Naive B cell (primary cell): Measurements from ENCODE around the gene VKORC1. TPM values are rescaled to one million over a fixed set of nuclear protein-coding genes. Genes with fewer than 3 reads are reported as not detected.

Experiments
- ATAC-seq, 2 donors: fragments of 150-1000 bp; cut with Tn5 transposase; 2 replicates each; pipeline ENCODE4 v1.10.0; 2021; ENCODE audit warnings: low read depth in 2 of 2, mild to moderate bottlenecking in 2 of 2, moderate library complexity in 2 of 2
- DNase-seq: peaks from one replicate; pipeline ENCODE4 v3.0.0; 2022
- H3K27ac Mint-ChIP-seq, 6 donors: one replicate each; pipeline ENCODE4 v1.8.0; 2020 to 2022; ENCODE audit warnings: mild to moderate bottlenecking in 6 of 6, mixed read lengths in 6 of 6, moderate library complexity in 5 of 6, inconsistent platforms in 2 of 6
- H3K27me3 Mint-ChIP-seq, 3 donors: one replicate each; pipeline ENCODE4 v1.8.0; 2021 to 2022; ENCODE audit warnings: mixed read lengths in 3 of 3, mild to moderate bottlenecking in 1 of 3
- H3K36me3 Mint-ChIP-seq, 2 donors: one replicate each; pipeline ENCODE4 v1.8.0; 2020 to 2022; ENCODE audit warnings: mixed read lengths in 2 of 2, inconsistent platforms in 1 of 2, mild to moderate bottlenecking in 1 of 2
- H3K4me1 Mint-ChIP-seq, 3 donors: one replicate each; pipeline ENCODE4 v1.8.0; 2020 to 2022; ENCODE audit warnings: mixed read lengths in 3 of 3, inconsistent platforms in 1 of 3, mild to moderate bottlenecking in 1 of 3, moderate library complexity in 1 of 3
- H3K4me3 Mint-ChIP-seq, 8 donors: one replicate each; pipeline ENCODE4 v1.8.0; 2020 to 2022; ENCODE audit warnings: mild to moderate bottlenecking in 8 of 8, mixed read lengths in 8 of 8, moderate library complexity in 8 of 8, inconsistent platforms in 2 of 8
- H3K9me3 Mint-ChIP-seq, 7 donors: one replicate each; pipeline ENCODE4 v1.8.0; 2020 to 2022; ENCODE audit warnings: mixed read lengths in 7 of 7, mild to moderate bottlenecking in 5 of 7, inconsistent platforms in 2 of 7, moderate library complexity in 1 of 7
- polyA plus RNA-seq, 6 donors: library from polyadenylated mRNA; unstranded; fragments of 300-500 nt; fragmentation: Illumina TruSeq; gene quantifications; one replicate each; pipeline ENCODE4 v1.2.3, GENCODE V29; 2021; ENCODE audit warnings: low read depth in 6 of 6

VKORC1 gene
- polyA plus RNA-seq, 6 donors from 2014 or later: 61.9 to 77.4 (median 66.6) TPM

- Mint-ChIP-seq H3K27me3 (no peaks in the 10 kb centered on the region), H3K27ac (peak overlapping the region in 1 of 6 donors; percentile 39), H3K4me3 (peak overlapping the region in 1 of 8 donors; percentile 35), H3K36me3 (peaks cover 4 to 9% of the 10 kb centered on the region in 2 donors), H3K4me1 (peaks cover 10 to 29% (median 22%) of the 10 kb centered on the region in 3 donors), H3K9me3 (no peaks in the 10 kb centered on the region)
- ATAC-seq: no peak
- no peak for DNase-seq
These were observed 25.5 kb upstream of the VKORC1 start for GRCh38 chr16:31120129-31120528.

GRCh38 chr16:31118223-31119155 lies 23.9 kb upstream of the VKORC1 start:
- DNase-seq (no peak), ATAC-seq (no peak)
- H3K27me3 Mint-ChIP-seq: no peaks in the 10 kb centered on the region
- peaks cover 10 to 32% (median 29%) of the 10 kb centered on the region in 3 donors for H3K4me1 Mint-ChIP-seq
- peak overlapping the region; percentile 76 to 98 (median 94) for H3K27ac Mint-ChIP-seq
- H3K36me3 Mint-ChIP-seq: peaks cover 4 to 9% of the 10 kb centered on the region in 2 donors
- H3K9me3 Mint-ChIP-seq: no peaks in the 10 kb centered on the region
- peak overlapping the region; percentile 77 to 98 (median 94) for H3K4me3 Mint-ChIP-seq

GRCh38 chr16:31117384-31118222 lies 23.0 kb upstream of the VKORC1 start, which contains the start of gene KAT8:
TSS of gene KAT8 (plus strand) at chr16:31117664. CDS start at chr16:31117682, 18 bp downstream.
- peaks cover 4 to 9% of the 10 kb centered on the region in 2 donors for H3K36me3 Mint-ChIP-seq
- ATAC-seq (peak; percentile 91 to 93), DNase-seq (peak; percentile 96)
- H3K4me1 Mint-ChIP-seq: peaks cover 10 to 36% (median 29%) of the 10 kb centered on the region in 3 donors
- H3K27me3 Mint-ChIP-seq: no peaks in the 10 kb centered on the region
- no peaks in the 10 kb centered on the region for H3K9me3 Mint-ChIP-seq
- peak within 1 kb of the TSS; percentile 77 to 98 (median 94) for H3K4me3 Mint-ChIP-seq
- H3K27ac Mint-ChIP-seq: peak within 1 kb of the TSS; percentile 76 to 98 (median 96)

- no peaks in the 10 kb centered on the region for H3K9me3 Mint-ChIP-seq
- H3K27ac Mint-ChIP-seq: peak overlapping the region in 2 of 6 donors; percentile 63 to 78
- H3K36me3 Mint-ChIP-seq: no peaks in the 10 kb centered on the region
- peaks cover 16 to 46% (median 28%) of the 10 kb centered on the region in 3 donors for H3K4me1 Mint-ChIP-seq
- no peaks in the 10 kb centered on the region for H3K27me3 Mint-ChIP-seq
- ATAC-seq: no peak
- DNase-seq: no peak
- peak overlapping the region in 4 of 8 donors; percentile 2 to 72 (median 58) for H3K4me3 Mint-ChIP-seq
These were observed 19.9 kb upstream of the VKORC1 start for GRCh38 chr16:31114468-31114867.

- DNase-seq: no peak
- peak overlapping the region in 2 of 8 donors; percentile 35 to 68 for H3K4me3 Mint-ChIP-seq
These were observed 18.8 kb upstream of the VKORC1 start for GRCh38 chr16:31113121-31114120.

GRCh38 chr16:31112711-31113110 lies 18.1 kb upstream of the VKORC1 start:
- no peaks in the 10 kb centered on the region for H3K36me3 Mint-ChIP-seq
- peak overlapping the region in 1 of 8 donors; percentile 68 for H3K4me3 Mint-ChIP-seq
- H3K27ac Mint-ChIP-seq: no peak overlapping the region
- peaks cover 12 to 42% (median 18%) of the 10 kb centered on the region in 3 donors for H3K4me1 Mint-ChIP-seq
- H3K27me3 Mint-ChIP-seq: no peaks in the 10 kb centered on the region
- ATAC-seq (no peak), DNase-seq (no peak)
- no peaks in the 10 kb centered on the region for H3K9me3 Mint-ChIP-seq

More at GRCh38 chr16:31113121-31114120, 18.8 kb upstream of the VKORC1 start:
- no peak for ATAC-seq
- Mint-ChIP-seq H3K4me1 (peaks cover 13 to 44% (median 20%) of the 10 kb centered on the region in 3 donors), H3K27ac (peak overlapping the region in 2 of 6 donors; percentile 19 to 73), H3K27me3 (no peaks in the 10 kb centered on the region), H3K36me3 (no peaks in the 10 kb centered on the region), H3K9me3 (no peaks in the 10 kb centered on the region)

GRCh38 chr16:31111881-31112466 lies 17.4 kb upstream of the VKORC1 start:
- Mint-ChIP-seq H3K36me3 (no peaks in the 10 kb centered on the region), H3K27ac (no peak overlapping the region)
- DNase-seq: no peak

GRCh38 chr16:31110106-31111034 lies 15.8 kb upstream of the VKORC1 start:
- peaks cover 18 to 45% (median 27%) of the 10 kb centered on the region in 3 donors for H3K4me1 Mint-ChIP-seq
- ATAC-seq (no peak), DNase-seq (no peak)
- H3K27me3 Mint-ChIP-seq: no peaks in the 10 kb centered on the region
- H3K36me3 Mint-ChIP-seq: no peaks in the 10 kb centered on the region
- peak overlapping the region; percentile 1 to 90 (median 78) for H3K4me3 Mint-ChIP-seq
- H3K9me3 Mint-ChIP-seq: no peaks in the 10 kb centered on the region
- peak overlapping the region in 1 of 6 donors; percentile 51 for H3K27ac Mint-ChIP-seq

More at GRCh38 chr16:31111881-31112466, 17.4 kb upstream of the VKORC1 start:
- peak overlapping the region in 2 of 8 donors; percentile 50 to 85 for H3K4me3 Mint-ChIP-seq
- H3K9me3 Mint-ChIP-seq: no peaks in the 10 kb centered on the region
- no peak for ATAC-seq
- peaks cover 13 to 44% (median 23%) of the 10 kb centered on the region in 3 donors for H3K4me1 Mint-ChIP-seq
- H3K27me3 Mint-ChIP-seq: no peaks in the 10 kb centered on the region

GRCh38 chr16:31109622-31110021 lies 15.0 kb upstream of the VKORC1 start:
- no peak for DNase-seq
- peak overlapping the region; percentile 79 to 90 (median 85) for H3K4me3 Mint-ChIP-seq
- peaks cover 18 to 42% (median 27%) of the 10 kb centered on the region in 3 donors for H3K4me1 Mint-ChIP-seq
- no peaks in the 10 kb centered on the region for H3K9me3 Mint-ChIP-seq
- no peaks in the 10 kb centered on the region for H3K36me3 Mint-ChIP-seq
- H3K27ac Mint-ChIP-seq: peak overlapping the region in 3 of 6 donors; percentile 51 to 83 (median 68)
- H3K27me3 Mint-ChIP-seq: no peaks in the 10 kb centered on the region
- ATAC-seq: no peak

- no peaks in the 10 kb centered on the region for H3K27me3 Mint-ChIP-seq
- H3K4me3 Mint-ChIP-seq: peak overlapping the region; percentile 84 to 90 (median 86)
- no peak for DNase-seq
- no peaks in the 10 kb centered on the region for H3K9me3 Mint-ChIP-seq
- H3K36me3 Mint-ChIP-seq: no peaks in the 10 kb centered on the region
- ATAC-seq: no peak
- H3K27ac Mint-ChIP-seq: peak overlapping the region in 2 of 6 donors; percentile 42 to 69
- peaks cover 18 to 38% (median 27%) of the 10 kb centered on the region in 3 donors for H3K4me1 Mint-ChIP-seq
These were observed 14.4 kb upstream of the VKORC1 start for GRCh38 chr16:31108794-31109558.
